SH-SY5Y (cell line): Measurements from ENCODE around the gene LIAS.

ENCODE experiments used
- GATA2 ChIP-seq: IDR thresholded peaks from 2 replicates; pipeline ENCODE4 v1.6.1; 2011; ENCODE audit warnings: mild to moderate bottlenecking, low read depth, low read length
- GATA3 ChIP-seq: IDR thresholded peaks from 2 replicates; pipeline ENCODE4 v1.6.1; 2011; ENCODE audit warnings: low read depth, mild to moderate bottlenecking, low read length, moderate library complexity

Gene LIAS

GRCh38 chr4:39504538-39504937 is 45.7 kb downstream of the LIAS start:
- TF ChIP-seq GATA2, result no peak
- no peak for TF ChIP-seq GATA3

- TF ChIP-seq GATA3 (no peak), GATA2 (no peak)
Observed at GRCh38 chr4:39505581-39505980, 46.7 kb downstream of the LIAS start.

GRCh38 chr4:39510348-39510929 is 51.6 kb downstream of the LIAS start:
- TF ChIP-seq GATA2, result no peak
- TF ChIP-seq GATA3, result no peak

- no peak for TF ChIP-seq GATA3
- no peak for TF ChIP-seq GATA2
Observed at GRCh38 chr4:39514888-39515401, 56.1 kb downstream of the LIAS start.

- TF ChIP-seq GATA3 (no peak), GATA2 (no peak)
Observed at GRCh38 chr4:39516407-39516966, 57.6 kb downstream of the LIAS start.

- TF ChIP-seq GATA3, result no peak
- no peak for TF ChIP-seq GATA2
Observed at GRCh38 chr4:39518484-39518883, 59.6 kb downstream of the LIAS start.

DNA sequence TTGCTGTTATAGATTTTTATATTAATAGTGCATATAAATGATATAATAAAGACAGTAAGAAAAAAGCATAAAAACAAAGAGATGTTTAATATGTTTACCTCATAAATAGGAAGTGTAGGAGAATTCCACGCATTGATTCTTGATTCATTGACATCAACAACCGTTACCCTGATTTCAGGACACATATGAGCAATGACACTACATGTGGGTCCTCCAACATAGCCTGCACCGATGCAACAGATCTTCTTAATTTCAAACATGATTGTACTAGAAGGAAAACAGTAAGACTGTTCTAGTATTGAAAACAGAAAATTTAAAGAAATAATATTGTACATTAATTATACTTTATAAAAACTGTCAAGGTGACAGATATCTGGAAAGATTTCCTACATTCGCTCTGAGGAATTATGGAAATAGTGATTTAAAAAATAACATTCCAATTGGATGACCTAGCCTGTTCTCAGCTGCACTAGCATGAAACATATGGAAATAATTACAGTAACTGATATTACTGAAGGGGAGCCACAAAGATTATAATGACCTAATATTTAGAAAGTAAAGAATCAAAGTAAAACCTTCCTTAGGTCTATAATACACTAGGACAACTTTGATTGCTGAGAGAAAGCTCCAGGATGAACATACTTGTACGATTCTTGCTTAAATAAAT is 62.5 kb downstream of the LIAS start:
- TF ChIP-seq GATA3, result no peak
- no peak for TF ChIP-seq GATA2

DNA sequence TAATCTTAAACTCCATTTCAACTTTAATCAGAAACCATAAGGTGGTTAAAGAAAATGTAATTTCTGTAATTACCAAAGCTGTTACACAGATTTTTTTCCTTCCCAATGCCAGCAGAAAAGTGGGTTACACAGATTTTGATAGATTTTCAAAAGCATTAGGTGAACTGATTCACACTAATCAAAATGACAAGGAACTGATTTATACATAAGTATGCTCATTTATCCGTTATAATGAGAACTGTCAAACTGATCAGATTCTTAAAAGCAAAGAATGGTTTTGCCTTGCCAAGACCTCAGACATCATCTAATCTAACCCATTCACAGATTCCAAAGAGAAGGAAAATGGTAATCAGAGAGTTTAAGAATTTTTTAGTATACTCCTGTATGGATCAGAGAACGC is 63.2 kb downstream of the LIAS start:
- TF ChIP-seq GATA2, result no peak
- no peak for TF ChIP-seq GATA3

DNA sequence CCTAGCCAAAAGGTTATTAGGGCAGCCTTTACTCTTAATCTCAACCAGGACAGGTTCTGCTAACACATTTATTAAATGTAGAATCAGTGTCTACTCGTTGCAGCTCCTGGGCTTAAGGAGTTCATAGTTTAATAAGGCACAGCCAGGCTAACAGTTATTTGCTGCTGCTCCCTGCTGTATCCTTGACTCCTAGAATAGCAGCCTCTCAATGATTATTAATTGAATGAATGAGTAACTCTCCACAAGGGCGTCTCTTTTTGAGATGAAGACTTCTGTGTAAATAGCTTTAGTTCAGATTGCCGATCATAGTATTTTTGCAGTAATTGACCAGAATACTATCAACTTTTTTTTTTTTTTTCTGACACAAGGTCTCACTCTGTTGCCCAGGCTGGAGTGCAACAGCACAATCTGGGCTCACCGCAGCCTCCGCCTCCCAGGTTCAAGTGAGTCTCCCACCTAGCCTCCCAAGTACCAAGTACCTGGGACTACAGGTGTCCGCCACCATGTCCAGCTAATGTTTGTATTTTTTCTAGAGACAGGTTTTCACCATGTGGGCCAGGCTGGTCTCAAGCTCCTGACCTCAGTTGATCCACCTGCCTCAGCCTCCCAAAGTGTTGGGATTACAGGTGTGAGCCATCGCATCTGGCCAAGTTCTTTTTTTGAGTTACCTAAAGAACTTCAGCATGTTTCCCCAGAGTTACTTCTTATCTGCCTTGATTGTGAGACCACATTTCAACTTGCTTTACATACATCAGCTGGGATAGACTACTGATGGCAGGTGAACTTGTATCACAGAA is 65.5 kb downstream of the LIAS start:
- TF ChIP-seq GATA3, result no peak
- no peak for TF ChIP-seq GATA2

DNA sequence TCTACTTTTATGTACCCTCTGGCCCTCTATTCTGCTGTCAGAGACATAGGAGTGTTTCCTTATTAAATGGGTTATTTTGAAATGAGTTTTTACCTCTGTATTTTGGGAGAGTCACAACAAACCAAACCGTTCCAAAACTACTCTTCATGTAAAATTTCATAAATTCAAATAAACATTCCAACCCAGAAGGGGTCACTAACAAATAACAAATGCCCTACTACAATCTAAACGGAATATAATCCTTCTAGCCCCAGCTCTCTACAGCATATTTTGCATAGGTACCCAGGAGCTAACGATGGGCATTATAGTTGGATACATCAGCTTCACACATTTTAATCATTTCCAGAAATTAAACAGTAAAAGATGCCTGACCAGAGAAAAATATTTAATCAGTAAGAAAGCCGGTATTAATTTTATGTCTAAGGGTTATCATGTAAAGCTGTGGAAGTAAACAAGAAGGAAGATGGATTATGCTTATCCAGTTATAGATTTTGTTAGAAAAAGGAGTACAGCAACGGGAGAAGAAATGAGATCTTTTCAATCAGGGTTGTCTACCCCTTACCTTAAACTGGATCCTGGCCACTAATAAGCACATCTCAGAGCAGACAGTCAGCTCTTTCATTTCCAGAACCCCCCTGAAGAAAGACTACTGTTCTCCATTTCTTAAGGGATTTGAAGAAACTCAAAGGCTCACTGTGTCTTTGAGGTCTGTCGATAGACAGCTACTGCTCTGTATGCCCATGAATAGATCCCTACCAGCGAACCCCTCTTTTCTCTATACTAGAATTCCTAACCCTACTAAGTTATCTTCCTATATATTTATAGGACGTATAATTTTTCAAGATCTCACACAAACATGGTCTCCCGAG is 67.2 kb downstream of the LIAS start:
- TF ChIP-seq GATA3 (no peak), GATA2 (no peak)

DNA sequence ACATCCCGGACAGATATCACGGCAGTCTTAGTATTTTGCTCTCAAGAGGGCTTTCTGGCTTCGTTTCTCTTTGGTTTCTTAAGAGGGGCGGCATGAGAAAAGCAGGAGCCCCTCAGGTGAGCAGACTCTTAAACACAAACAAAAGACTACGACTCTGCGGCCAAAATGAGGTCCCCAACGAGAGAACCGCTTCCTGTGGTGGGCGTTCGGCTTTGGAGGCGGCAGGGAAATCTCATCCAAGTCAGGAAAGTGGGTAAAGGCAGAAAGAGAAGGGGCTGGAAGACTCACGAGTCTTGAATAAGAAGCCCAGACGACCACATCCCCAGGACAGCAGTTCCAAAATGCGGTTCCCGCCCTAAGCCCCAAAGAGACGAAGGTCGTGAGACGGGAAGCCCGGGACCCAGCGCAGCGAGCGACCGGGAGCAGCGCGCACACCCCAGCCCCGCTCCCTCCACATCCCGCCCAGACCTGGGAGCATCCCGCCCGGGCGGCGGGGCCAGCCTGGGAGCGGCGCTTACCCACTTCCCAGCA is 68.0 kb downstream of the LIAS start:
- TF ChIP-seq GATA2 (no peak), GATA3 (no peak)

- TF ChIP-seq GATA3 (no peak), GATA2 (no peak)
Observed at GRCh38 chr4:39527296-39528060, 68.6 kb downstream of the LIAS start, which contains the start of gene UGDH. TSS of gene UGDH (minus strand) at chr4:39527439. CDS start at chr4:39521512, 5,927 bp downstream.
